PC-3 (cell line): Measurements from ENCODE around the gene SUGCT. TPM values are rescaled to one million over a fixed set of nuclear protein-coding genes. Genes with fewer than 3 reads are reported as not detected.

ENCODE experiments used
- ATAC-seq: fragments of 200-7000 bp; cut with Tn5 transposase; 2 replicates; pipeline ENCODE4 v1.9.1; 2020; ENCODE audit warnings: mild to moderate bottlenecking, moderate library complexity
- BruUV-seq: library from RNA; stranded (reverse); fragments of 400-500 nt; replicated peaks from 2 replicates; lab custom pipeline; 2021; lab: Mats Ljungman, UMichigan
- CTCF ChIA-PET: fragments of 300-600 bp; sonication (Branson Sonifier 250); formaldehyde crosslinking; loops from one replicate; lab custom pipeline; 2022; ENCODE audit warnings: antibody characterized with exemption; lab: Charles Lee
- POLR2A ChIA-PET: fragments of 300-600 bp; sonication (Branson Sonifier 250); formaldehyde crosslinking; loops from one replicate; lab custom pipeline; 2022; ENCODE audit warnings: antibody characterized with exemption; ENCODE audit not compliant: unreplicated experiment; lab: Charles Lee
- DNase-seq: peaks from one replicate; pipeline ENCODE4 v3.0.0-alpha.2; 2015
- H2AFZ ChIP-seq: fragments of 300-600 bp; sonication (generic); 2 replicates; pipeline ENCODE4 v1.6.0; 2016; ENCODE audit warnings: antibody characterized with exemption, low read length
- H3F3A ChIP-seq: fragments of 300-600 bp; sonication (generic); one replicate; pipeline ENCODE4 v1.6.0; 2017; ENCODE audit warnings: antibody characterized with exemption, low read length, control low read depth, mild to moderate bottlenecking; ENCODE audit not compliant: unreplicated experiment
- H3K27ac ChIP-seq: fragments of 300-600 bp; sonication (generic); 2 replicates; pipeline ENCODE4 v1.5.1; 2016; ENCODE audit warnings: mild to moderate bottlenecking, low read length
- H3K27me3 ChIP-seq: fragments of 300-600 bp; sonication (generic); 2 replicates; pipeline ENCODE4 v1.6.1; 2016; ENCODE audit warnings: low read length, mixed read lengths
- H3K36me3 ChIP-seq: fragments of 300-600 bp; sonication (generic); 2 replicates; pipeline ENCODE4 v1.6.1; 2016; ENCODE audit warnings: low read depth, mixed run types, low read length, mixed read lengths
- H3K4me1 ChIP-seq: fragments of 300-600 bp; sonication (generic); 2 replicates; pipeline ENCODE4 v1.5.1; 2016; ENCODE audit warnings: low read length; ENCODE audit not compliant: insufficient read depth
- H3K4me2 ChIP-seq: fragments of 300-600 bp; sonication (generic); 2 replicates; pipeline ENCODE4 v1.6.0; 2016; ENCODE audit warnings: low read length
- H3K4me3 ChIP-seq: fragments of 300-600 bp; sonication (generic); 2 replicates; pipeline ENCODE4 v1.5.1; 2016; ENCODE audit warnings: mild to moderate bottlenecking, low read length, mixed read lengths
- H3K79me2 ChIP-seq: fragments of 300-600 bp; sonication (generic); 2 replicates; pipeline ENCODE4 v1.6.1; 2017; ENCODE audit warnings: low read length, mixed read lengths
- H3K9ac ChIP-seq: fragments of 300-600 bp; sonication (generic); 2 replicates; pipeline ENCODE4 v1.6.0; 2016; ENCODE audit warnings: mild to moderate bottlenecking, low read length
- H3K9me2 ChIP-seq: fragments of 300-600 bp; sonication (generic); replicated peaks from 2 replicates; pipeline ENCODE4 v1.6.1; 2016; ENCODE audit warnings: mixed run types, low read length, mixed read lengths
- H3K9me3 ChIP-seq: fragments of 300-600 bp; sonication (generic); 2 replicates; pipeline ENCODE4 v1.6.1; 2016; ENCODE audit warnings: low read length, mixed read lengths
- H4K20me1 ChIP-seq: fragments of 300-600 bp; sonication (generic); 2 replicates; pipeline ENCODE4 v1.6.1; 2016; ENCODE audit warnings: low read length, mixed read lengths
- CTCF ChIP-seq: fragments of 300-600 bp; sonication (generic); conservative IDR thresholded peaks from 2 replicates; pipeline ENCODE4 v1.5.1; 2017; ENCODE audit warnings: antibody characterized with exemption, low read depth, mild to moderate bottlenecking, low read length
- EZH2 ChIP-seq: fragments of 300-600 bp; sonication (generic); IDR thresholded peaks from one replicate; pipeline ENCODE4 v1.6.1; 2017; ENCODE audit warnings: antibody characterized with exemption, mild to moderate bottlenecking, low read length; ENCODE audit not compliant: unreplicated experiment
- EZH2phosphoT487 ChIP-seq: fragments of 300-600 bp; sonication (generic); IDR thresholded peaks from 2 replicates; pipeline ENCODE4 v1.6.1; 2018; ENCODE audit warnings: mild to moderate bottlenecking, antibody characterized with exemption, low read length, borderline replicate concordance
- intact Hi-C: fragments of 100-400 bp; cut with micrococcal nuclease; formaldehyde crosslinking; loops from 2 replicates; pipeline ENCODE4 v1.9.0; 2023
- total RNA-seq: library from RNA; depleted of rRNA; stranded (reverse); fragments of >200 nt; gene quantifications from 2 replicates; pipeline ENCODE4 v1.2.3, GENCODE V29; 2014

SUGCT gene
- total RNA-seq, 1 experiment from 2014 or later = 2.9 TPM

DNA sequence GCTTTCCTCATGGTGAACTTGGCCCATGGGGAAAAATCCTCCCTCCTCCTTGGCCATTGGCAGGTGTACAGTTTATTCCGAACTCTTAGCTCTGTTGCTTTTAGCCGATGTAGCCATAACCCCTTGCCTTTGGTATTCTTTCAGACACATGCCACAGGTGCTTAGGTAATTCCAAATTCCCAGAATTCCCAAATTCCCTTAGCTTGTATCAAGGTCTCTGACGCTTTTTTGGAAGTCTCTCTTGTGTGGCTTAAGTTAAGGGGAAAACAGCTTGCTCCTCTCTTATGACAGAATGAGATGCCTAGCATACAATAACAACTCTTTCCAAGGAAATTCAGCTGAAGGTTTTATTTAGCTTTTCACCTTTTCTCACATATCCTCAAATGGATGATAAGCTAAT is 68.0 kb downstream of the SUGCT start:
- H3K36me3 ChIP-seq = no peaks in the 10 kb centered on the region
- TF ChIP-seq EZH2phosphoT487 (no peak), CTCF (no peak), EZH2 (no peak)
- no peaks in the 10 kb centered on the region for H4K20me1 ChIP-seq
- intact Hi-C loops = no loop called here
- H3K9ac ChIP-seq = no peak overlapping the region
- H3K4me2 ChIP-seq = no peak overlapping the region
- ATAC-seq (no peak), DNase-seq (no peak)
- no peak overlapping the region for H3K4me3 ChIP-seq
- BruUV-seq = no TSS peak
- no peaks in the 10 kb centered on the region for H3K27me3 ChIP-seq
- H3K27ac ChIP-seq = no peak overlapping the region
- no peak overlapping the region for H2AFZ ChIP-seq
- no peaks in the 10 kb centered on the region for H3K79me2 ChIP-seq
- H3K9me3 ChIP-seq = no peaks in the 10 kb centered on the region
- no peaks in the 10 kb centered on the region for H3K9me2 ChIP-seq
- ChIA-PET CTCF (no interaction called here), POLR2A (no interaction called here)
- no peaks in the 10 kb centered on the region for H3F3A ChIP-seq
- H3K4me1 ChIP-seq = no peaks in the 10 kb centered on the region

DNA sequence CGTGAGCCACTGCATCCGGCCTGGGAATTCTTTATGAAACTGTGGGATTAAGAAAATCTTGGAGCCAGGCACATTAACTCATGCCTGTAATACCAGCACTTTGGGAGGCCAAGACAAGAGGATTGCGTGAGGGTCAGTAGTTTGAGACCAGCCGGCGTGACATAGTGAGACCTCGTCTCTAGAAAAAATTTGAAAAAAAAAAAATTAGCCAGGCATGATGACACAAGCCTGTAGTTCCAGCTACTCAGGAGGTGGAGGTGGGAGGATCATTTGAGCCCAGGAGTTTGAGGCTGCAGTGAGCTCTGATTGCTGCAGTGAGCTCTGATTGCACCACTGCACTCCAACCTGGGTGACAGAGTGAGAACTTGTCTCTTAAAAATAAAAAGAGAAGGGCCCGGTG is 69.8 kb downstream of the SUGCT start:
- Histone ChIP-seq H3K9me2 (no peaks in the 10 kb centered on the region), H3K4me2 (no peak overlapping the region), H3K36me3 (no peaks in the 10 kb centered on the region), H3F3A (no peaks in the 10 kb centered on the region), H3K79me2 (no peaks in the 10 kb centered on the region), H2AFZ (no peak overlapping the region), H3K9me3 (no peaks in the 10 kb centered on the region), H3K27ac (no peak overlapping the region), H3K4me3 (no peak overlapping the region), H3K27me3 (no peaks in the 10 kb centered on the region), H3K9ac (no peak overlapping the region), H4K20me1 (no peaks in the 10 kb centered on the region), H3K4me1 (no peaks in the 10 kb centered on the region)
- BruUV-seq = no TSS peak
- ChIA-PET CTCF (no interaction called here), POLR2A (no interaction called here)
- ATAC-seq (no peak), DNase-seq (no peak)
- TF ChIP-seq CTCF (no peak), EZH2phosphoT487 (no peak), EZH2 (no peak)
- intact Hi-C loops = no loop called here

- POLR2A ChIA-PET = interaction anchor here (0.6 kb wide), 1 partner anchor 411 kb away, joined by 4 read pairs; no protein-coding TSS in a partner anchor
- TF ChIP-seq EZH2 = no peak
- no peak for TF ChIP-seq EZH2phosphoT487
- no peak for TF ChIP-seq CTCF
Observed at GRCh38 chr7:40205992-40206391, 71.2 kb downstream of the SUGCT start.

More at GRCh38 chr7:40205992-40206391, 71.2 kb downstream of the SUGCT start:
- Histone ChIP-seq H3K9ac (no peak overlapping the region), H3F3A (no peaks in the 10 kb centered on the region), H3K4me3 (no peak overlapping the region), H3K27me3 (no peaks in the 10 kb centered on the region), H3K4me2 (no peak overlapping the region), H2AFZ (no peak overlapping the region), H3K9me3 (no peaks in the 10 kb centered on the region), H3K9me2 (no peaks in the 10 kb centered on the region), H3K79me2 (no peaks in the 10 kb centered on the region), H3K27ac (no peak overlapping the region), H3K36me3 (no peaks in the 10 kb centered on the region), H4K20me1 (no peaks in the 10 kb centered on the region), H3K4me1 (no peaks in the 10 kb centered on the region)
- intact Hi-C loops = no loop called here
- no TSS peak for BruUV-seq
- no peak for DNase-seq
- CTCF ChIA-PET = no interaction called here
- ATAC-seq = no peak
